ENCODE measurements around the gene FGD1. TPM values are rescaled to one million over a fixed set of nuclear protein-coding genes. Genes with fewer than 3 reads are reported as not detected.
A peak's percentile ranks its signal among the peaks of the same experiment; 100 is the strongest.

Gene FGD1
- total and polyA plus RNA-seq, 2 of the 8 experiments (the other 6 are each of a cell fraction or from before 2014, with no cell fraction given), result 6.8 to 34.9 TPM

GRCh38 chrX:54415534-54416350, 80.3 kb downstream of the FGD1 start:
- Histone ChIP-seq H3K36me3 (ENCODE audit: control insufficient read depth in 2 of 4, insufficient read depth in 4 of 4, low read length in 3 of 4) (no peaks in the 10 kb centered on the region), H3K9me3 (ENCODE audit: insufficient read depth in 2 of 2, low read depth in 1 of 2, low read length in 1 of 2) (no peaks in the 10 kb centered on the region), H4K91ac (replicated peaks; ENCODE audit: insufficient read length, low read length) (no peak overlapping the region), H2BK20ac (ENCODE audit: low read length) (no peak overlapping the region), H4K5ac (ENCODE audit: insufficient read length, low read depth, low read length) (no peak overlapping the region), H4K20me1 (replicated peaks in 1 of 2; ENCODE audit: control insufficient read depth in 1 of 2, insufficient read depth in 2 of 2, low read length in 2 of 2) (no peaks in the 10 kb centered on the region), H3K27ac (ENCODE audit: low read depth, low read length) (no peak overlapping the region), H2BK12ac (ENCODE audit: low read depth, low read length) (no peak overlapping the region), H4K8ac (ENCODE audit: extremely low read depth, insufficient read depth, low read length) (peak overlapping the region; percentile 65), H3K79me1 (ENCODE audit: low read depth, low read length) (no peaks in the 10 kb centered on the region), H2BK15ac (ENCODE audit: low read length) (no peak overlapping the region), H3K23me2 (ENCODE audit: low read depth, low read length) (peaks cover 2% of the 10 kb centered on the region; the same call in 1 of the 2 replicates), H3K4me3 (ENCODE audit: extremely low read depth in 1 of 4, insufficient read depth in 2 of 4, low read depth in 3 of 4, low read length in 4 of 4) (peak overlapping the region in 1 of 4 experiments; percentile 43; a peak in 3 of 8 replicates), H3K23ac (ENCODE audit: insufficient read length) (no peak overlapping the region), H3K4me2 (ENCODE audit: insufficient read depth in 1 of 2, low read depth in 2 of 2, low read length in 2 of 2) (peak overlapping the region; percentile 63 to 64), H3K56ac (replicated peaks; ENCODE audit: insufficient read length, low read depth, low read length) (no peak overlapping the region), H3K4me1 (replicated peaks in 1 of 4; ENCODE audit: control insufficient read depth in 3 of 4, insufficient read depth in 4 of 4, low read length in 3 of 4) (peaks cover 0 to 6% (median 2%) of the 10 kb centered on the region in 4 experiments; a peak in 3 of 7 replicates), H3K27me3 (replicated peaks in 1 of 4; ENCODE audit: control insufficient read depth in 3 of 4, extremely low read depth in 1 of 4, insufficient read depth in 3 of 4, low read length in 3 of 4) (no peaks in the 10 kb centered on the region), H3K9ac (replicated peaks in 1 of 4; ENCODE audit: extremely low read depth in 1 of 4, low read depth in 3 of 4, low read length in 3 of 4) (no peak overlapping the region; a peak in 1 of 7 replicates), H3K4ac (replicated peaks; ENCODE audit: insufficient read length, low read depth, low read length) (no peak overlapping the region), H3K18ac (ENCODE audit: extremely low read depth, low read length) (no peak overlapping the region), H3K79me2 (ENCODE audit: control insufficient read depth in 1 of 2, insufficient read depth in 2 of 2, low read length in 2 of 2) (no peaks in the 10 kb centered on the region), H2BK120ac (replicated peaks; ENCODE audit: low read depth, low read length) (no peak overlapping the region), H2AFZ (ENCODE audit: low read length) (no peak overlapping the region), H3K14ac (ENCODE audit: insufficient read length) (no peak overlapping the region), H2BK5ac (ENCODE audit: low read depth, low read length) (peak overlapping the region; percentile 52; the same call in 1 of the 2 replicates), H2AK5ac (ENCODE audit: low read depth, low read length) (no peak overlapping the region)
- ChIA-PET POLR2A (ENCODE audit: partially characterized antibody) (interaction anchor here (0.7 to 0.8 kb wide), 2 partner anchors 10 to 112 kb away, joined by 3 read pairs; no protein-coding TSS in a partner anchor), CTCF (ENCODE audit: partially characterized antibody) (interaction anchor here (1.0 kb wide), 1 partner anchor 10 kb away, joined by 3 read pairs; no protein-coding TSS in a partner anchor)
- 36 to 100% methylated on average over 1 to 10 of the region's 13 CpGs for WGBS, 2 experiments (ENCODE audit: extremely low coverage in 1 of 2, insufficient coverage in 1 of 2, insufficient read length in 1 of 2, insufficient replicate concordance in 2 of 2, low coverage in 1 of 2, low lambda C conversion rate in 2 of 2, missing lambda C conversion rate in 1 of 2)
- FAIRE-seq (peak; percentile 86), DNase-seq (ENCODE audit: low read depth in 1 of 2, low spot score in 2 of 2) (peak in 1 of 2 experiments; percentile 55)
- no peak for TF ChIP-seq CBX8 (IDR thresholded peaks at IDR 0.05; ENCODE audit: borderline replicate concordance, low read depth, low read length)
- TF ChIP-seq ASH2L (IDR thresholded peaks at IDR 0.05; ENCODE audit: low read length), result peak; percentile 54
- TF ChIP-seq TBP (IDR thresholded peaks at IDR 0.05; ENCODE audit: low read depth, low read length), result no peak
- TF ChIP-seq TAF1 (IDR thresholded peaks at IDR 0.05; ENCODE audit: low read depth, low read length), result peak; percentile 18; the same call in 1 of the 2 replicates
